Left hindlimb (tissue), 1 donor: ENCODE measurements around the gene OTUB2.
A peak's percentile ranks its signal among the peaks of the same experiment; 100 is the strongest.

Source experiments
- DNase-seq: peaks from one replicate; pipeline ENCODE4 v3.0.0-alpha.2; 2018

OTUB2 gene

GRCh38 chr14:94026173-94026888 is at the start of gene OTUB2:
Gene OTUB2, plus strand, starts transcription at chr14:94026340. Its CDS starts 198 bp downstream, at chr14:94026538.
- DNase-seq = peak; percentile 99

- no peak for DNase-seq
These were observed 49.6 kb upstream of the OTUB2 start, which contains the start of gene ASB2 for GRCh38 chr14:93976477-93977057. Gene ASB2, minus strand, starts transcription at chr14:93976570. Its CDS starts 12,031 bp downstream, at chr14:93964539.

GRCh38 chr14:93977171-93977570 is 49.0 kb upstream of the OTUB2 start:
- no peak for DNase-seq

GRCh38 chr14:93977790-93978581 is 48.2 kb upstream of the OTUB2 start:
- DNase-seq = no peak

- no peak for DNase-seq
These were observed 47.4 kb upstream of the OTUB2 start for GRCh38 chr14:93978735-93979134.

- DNase-seq = no peak
These were observed 45.5 kb upstream of the OTUB2 start for GRCh38 chr14:93980456-93981201.

GRCh38 chr14:93981316-93982229 is 44.6 kb upstream of the OTUB2 start:
- DNase-seq = no peak

GRCh38 chr14:93982230-93983007 is 43.7 kb upstream of the OTUB2 start:
- no peak for DNase-seq

GRCh38 chr14:93984070-93984469 is 42.1 kb upstream of the OTUB2 start:
- DNase-seq = no peak

GRCh38 chr14:93984987-93985410 is 41.1 kb upstream of the OTUB2 start:
- DNase-seq = no peak

- DNase-seq = no peak
These were observed 39.2 kb upstream of the OTUB2 start for GRCh38 chr14:93986955-93987354.

- DNase-seq = no peak
These were observed 38.8 kb upstream of the OTUB2 start for GRCh38 chr14:93987376-93987775.

- no peak for DNase-seq
These were observed 38.2 kb upstream of the OTUB2 start for GRCh38 chr14:93987815-93988476.

GRCh38 chr14:93989939-93990338 is 36.2 kb upstream of the OTUB2 start:
- DNase-seq = no peak

- no peak for DNase-seq
These were observed 34.9 kb upstream of the OTUB2 start for GRCh38 chr14:93991212-93991611.

GRCh38 chr14:93991649-93992048 is 34.5 kb upstream of the OTUB2 start:
- no peak for DNase-seq

GRCh38 chr14:93993382-93993781 is 32.8 kb upstream of the OTUB2 start:
- no peak for DNase-seq

- DNase-seq = no peak
These were observed 31.0 kb upstream of the OTUB2 start for GRCh38 chr14:93994919-93995682.

GRCh38 chr14:93996130-93996695 is 29.9 kb upstream of the OTUB2 start:
- no peak for DNase-seq
